HG02970 (cell line): ENCODE data around the gene ODC1.

Source experiments
- ATAC-seq: cut with Tn5 transposase; IDR thresholded peaks from one replicate; pipeline ENCODE4 v1.9.1; 2021; ENCODE audit warnings: mild to moderate bottlenecking, moderate library complexity, moderate number of reproducible peaks; ENCODE audit not compliant: unreplicated experiment, low FRiP score

The ODC1 gene

DNA sequence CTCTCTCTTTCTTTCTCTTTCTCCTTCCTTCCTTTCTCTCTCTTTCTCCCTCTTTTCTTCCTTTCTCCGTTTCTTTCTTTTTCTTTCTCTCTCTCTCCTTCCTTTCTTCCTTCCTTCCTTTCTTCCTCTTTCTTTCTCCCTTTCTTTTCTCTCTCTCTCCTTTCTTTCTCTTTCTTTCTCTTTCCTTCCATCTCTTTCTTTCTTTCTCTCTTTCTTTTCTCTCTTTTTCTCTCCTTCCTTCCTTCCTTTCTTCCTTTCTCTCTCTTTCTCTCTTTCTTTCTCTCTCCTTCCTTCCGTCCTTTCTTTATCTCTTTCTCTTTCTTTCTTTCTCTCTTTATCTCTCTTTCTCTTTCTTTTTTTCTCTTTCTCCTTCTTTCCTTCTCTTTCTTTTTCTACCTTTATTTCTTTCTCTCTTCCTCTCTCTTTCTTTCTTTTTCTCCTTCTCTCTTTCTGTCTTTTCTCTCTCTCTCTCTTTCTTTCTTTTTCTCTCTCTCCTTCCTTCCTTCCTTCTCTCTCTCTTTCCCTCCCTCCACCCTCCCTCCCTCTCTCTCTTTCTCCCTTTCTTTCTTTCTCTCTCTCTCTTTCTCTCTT, 32.3 kb upstream of the ODC1 start:
- no peak for ATAC-seq

DNA sequence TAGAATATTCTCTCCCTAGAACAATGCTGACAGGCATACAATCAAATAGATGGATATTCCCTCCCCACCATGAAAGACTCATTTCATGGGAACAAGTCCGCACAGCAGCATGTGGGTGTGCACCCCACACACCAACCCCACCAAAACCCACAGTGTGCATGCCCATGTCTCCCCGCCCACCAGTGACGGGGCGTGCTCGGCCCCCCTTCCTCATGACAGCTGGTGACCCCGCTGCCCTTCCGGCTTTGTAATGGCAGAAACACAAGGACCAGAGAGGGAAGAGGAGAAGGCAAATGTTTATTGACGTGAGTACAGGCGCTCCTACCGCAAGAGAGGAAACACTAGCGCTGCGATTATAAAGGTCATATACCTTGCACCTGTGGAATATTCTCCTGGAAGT, 30.8 kb upstream of the ODC1 start:
- no peak for ATAC-seq

DNA sequence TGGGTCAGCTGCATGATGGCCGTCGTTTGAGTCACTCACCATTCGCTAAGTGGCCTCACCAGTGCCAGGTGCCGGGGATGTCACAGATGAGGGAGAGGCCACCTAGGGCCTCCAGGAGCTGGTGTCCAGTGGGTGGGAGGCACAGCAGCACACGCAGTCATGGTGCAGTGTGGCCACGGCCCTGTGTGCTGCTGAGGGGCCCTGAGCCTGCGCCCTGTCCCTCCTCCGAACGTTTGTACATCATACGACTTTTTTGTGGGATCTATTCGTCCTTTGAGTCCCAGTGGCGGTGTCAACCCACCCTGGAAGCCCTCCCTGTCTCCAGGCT, 30.1 kb upstream of the ODC1 start:
- ATAC-seq: no peak

DNA sequence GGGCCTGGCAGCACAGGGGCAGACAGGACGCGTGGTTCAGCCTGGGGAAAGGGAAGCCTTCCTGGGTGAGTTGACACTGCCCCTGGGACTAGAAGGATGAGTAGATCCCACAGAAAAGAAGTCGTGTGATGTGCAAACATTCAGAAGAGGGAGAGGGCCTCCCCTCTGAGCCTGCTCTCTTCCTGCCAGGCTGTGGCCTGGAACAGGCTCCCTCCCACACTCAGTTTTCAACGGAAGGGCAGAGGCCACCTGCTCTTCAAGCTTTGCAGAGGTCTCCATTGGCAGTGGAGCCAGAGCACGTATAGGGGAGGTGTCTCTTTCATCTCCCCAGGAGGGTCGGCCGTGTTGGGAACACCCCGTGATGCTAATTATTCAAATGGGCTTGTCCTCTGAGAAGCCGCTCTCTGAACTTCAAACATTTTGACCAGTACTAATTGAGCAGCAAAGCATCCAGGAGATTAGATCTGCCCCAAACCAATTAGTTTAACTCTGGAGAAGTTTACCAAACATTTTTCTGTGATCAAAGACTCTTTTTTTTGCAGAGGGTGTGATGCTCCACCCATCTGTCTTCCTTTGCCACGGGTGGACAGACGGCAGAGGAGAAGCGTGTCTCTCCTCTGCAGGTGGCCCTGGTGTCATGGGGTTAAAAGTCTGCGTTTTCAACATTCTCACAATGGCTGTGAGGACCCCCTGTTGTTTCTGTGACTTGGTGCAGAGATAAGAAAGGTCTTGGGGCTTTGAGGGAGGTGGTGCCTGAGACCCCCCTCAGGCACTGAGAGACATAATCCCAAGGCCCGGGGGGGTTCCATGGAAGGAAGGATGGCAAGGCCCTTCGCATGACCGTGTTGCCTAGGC, 29.5 kb upstream of the ODC1 start:
- no peak for ATAC-seq

DNA sequence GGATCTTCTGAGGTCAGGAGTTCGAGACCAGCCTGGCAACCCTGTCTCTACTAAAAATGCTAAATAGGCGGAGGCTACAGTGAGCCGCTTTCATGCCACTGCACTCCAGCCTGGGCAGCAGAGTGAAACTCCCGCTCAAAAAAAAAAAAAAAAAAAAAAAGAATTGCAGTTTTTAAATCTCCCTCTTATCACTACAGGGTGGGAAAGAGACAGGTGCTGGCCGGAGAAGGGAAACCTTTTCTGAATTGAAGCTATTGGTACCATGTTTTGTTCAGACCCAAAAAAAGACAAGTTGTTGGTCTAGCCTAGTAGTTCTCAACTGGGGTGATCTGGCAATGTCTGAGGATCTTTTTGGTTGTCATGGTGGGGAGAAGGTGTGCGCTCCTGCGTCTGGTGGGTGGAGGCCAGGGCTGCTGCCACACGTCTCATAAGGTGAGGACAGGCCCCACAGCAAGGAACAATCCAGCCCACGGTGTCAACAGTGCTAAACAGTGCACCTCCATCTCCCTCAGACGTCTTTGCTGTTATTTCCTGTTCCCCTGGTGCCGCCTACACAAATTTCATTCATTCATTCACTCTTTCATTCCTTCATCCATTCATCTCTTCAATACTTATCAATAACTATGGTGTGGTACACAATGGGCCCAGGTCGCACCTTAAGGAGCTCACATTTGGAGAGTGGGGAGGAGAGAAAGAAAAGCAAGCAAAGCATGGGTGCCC, 28.8 kb upstream of the ODC1 start:
- no peak for ATAC-seq

DNA sequence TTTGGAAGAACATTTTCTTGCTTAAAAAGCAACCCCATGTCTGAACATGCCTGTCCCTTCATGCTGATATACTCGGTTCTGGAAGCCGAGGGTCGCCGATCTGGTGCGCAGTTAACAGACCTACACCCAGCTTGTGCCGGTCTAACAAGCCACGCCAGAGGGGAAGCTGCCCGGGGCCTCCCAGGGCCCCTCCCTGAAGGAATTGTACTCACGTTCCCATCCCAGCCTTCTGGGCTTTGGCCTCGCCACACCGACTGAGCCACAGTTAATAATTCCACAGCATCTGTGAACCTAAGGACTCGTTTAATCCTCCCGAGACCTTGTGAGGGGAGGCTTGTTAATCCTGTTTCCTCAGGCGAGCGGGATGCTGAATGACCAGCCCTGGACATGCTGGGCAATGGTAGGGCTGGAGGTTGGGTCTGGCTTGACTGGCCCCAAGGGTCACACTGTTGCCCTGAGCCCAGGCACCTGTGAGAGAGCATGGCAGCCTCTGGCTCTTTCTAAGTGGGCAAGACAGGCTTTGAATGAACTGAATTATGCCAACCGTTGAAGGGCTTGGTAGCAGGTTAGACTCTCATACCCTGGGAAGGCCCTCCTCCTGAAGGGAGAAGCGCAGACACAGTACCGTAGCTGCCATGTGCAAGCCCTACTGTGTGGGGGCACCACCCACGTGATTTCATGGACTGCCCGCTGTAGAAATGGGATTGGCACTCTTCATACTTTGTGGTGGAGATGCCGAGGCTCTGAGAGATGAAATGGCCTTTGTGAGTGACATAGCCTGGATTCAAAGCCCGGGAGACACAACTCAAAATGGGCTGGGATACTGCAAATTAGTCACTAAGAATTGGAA, 27.9 kb upstream of the ODC1 start:
- no peak for ATAC-seq

DNA sequence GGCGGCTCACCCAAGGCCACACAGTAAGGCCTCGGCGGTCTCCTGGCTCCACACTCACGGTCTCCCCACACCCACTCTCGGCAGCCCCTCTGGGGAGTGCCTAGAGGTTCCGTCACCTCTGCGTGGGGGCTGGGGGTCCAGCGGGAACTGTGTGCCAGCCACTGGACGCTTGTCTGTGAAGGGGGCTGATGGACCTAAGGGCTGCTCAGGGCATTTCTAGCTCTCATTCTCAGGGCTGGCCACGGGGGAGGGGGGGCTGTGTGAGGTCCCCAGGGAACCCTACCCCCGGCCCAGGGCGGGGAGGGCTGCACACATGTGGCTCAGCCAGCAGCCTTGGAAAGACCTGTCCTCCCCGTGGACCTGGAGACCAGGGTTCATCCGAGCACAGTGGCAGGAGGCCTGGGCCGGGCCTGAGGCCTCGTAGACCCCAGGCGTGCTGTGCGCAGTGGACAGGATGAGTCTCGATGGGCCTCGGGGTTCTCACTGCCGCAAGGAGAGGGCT, 27.1 kb upstream of the ODC1 start:
- no peak for ATAC-seq

DNA sequence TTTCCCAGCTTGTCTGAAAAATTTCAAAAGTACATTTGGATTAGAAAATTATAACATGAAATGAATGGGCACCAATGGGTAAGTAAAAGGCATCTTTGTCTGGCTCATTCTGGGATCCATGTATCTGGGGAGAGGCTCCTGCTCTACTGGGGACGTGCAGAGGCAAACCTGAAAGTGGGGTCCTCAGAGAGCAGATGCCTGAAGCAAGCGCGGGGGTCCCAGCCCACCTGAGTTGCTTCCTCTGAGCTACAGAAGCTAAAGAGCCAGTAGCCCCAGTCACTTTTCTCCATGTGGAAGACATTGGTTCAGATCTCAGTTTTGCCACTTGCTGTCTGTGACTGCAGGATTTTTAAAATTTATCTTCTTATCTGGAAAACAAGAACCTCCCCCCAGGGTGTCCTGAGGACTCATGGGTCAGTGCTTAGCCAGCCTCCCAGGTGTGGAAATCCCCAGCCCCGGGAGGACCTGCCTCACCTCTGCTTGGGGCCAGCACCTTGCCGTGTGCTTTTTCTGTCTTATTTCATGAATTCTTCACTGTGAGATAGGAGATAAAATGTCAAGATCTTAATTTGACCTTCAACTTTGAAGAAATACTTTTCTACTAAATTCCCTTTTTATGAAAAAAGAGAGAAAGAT, 25.1 kb upstream of the ODC1 start:
- no peak for ATAC-seq

DNA sequence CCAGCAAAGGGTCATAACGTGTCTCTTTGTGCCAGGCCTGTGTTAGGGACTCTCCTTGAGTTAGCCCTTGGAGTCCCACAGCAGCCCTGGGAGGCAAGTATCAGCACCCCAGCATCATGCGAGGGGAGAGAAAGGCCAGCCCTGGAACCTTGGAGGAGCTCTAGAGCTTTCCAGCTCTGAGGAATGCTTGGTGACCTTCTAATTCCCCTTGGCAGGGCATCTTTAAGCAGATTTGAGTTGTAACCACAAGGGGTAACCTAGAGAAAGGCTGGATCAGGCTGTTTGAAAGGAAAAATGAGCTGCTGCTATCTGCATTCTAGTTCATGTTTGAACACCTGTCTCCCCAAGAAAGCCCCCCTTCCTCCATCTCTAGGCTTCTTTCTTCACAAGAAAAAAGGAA, 23.8 kb upstream of the ODC1 start:
- no peak for ATAC-seq

DNA sequence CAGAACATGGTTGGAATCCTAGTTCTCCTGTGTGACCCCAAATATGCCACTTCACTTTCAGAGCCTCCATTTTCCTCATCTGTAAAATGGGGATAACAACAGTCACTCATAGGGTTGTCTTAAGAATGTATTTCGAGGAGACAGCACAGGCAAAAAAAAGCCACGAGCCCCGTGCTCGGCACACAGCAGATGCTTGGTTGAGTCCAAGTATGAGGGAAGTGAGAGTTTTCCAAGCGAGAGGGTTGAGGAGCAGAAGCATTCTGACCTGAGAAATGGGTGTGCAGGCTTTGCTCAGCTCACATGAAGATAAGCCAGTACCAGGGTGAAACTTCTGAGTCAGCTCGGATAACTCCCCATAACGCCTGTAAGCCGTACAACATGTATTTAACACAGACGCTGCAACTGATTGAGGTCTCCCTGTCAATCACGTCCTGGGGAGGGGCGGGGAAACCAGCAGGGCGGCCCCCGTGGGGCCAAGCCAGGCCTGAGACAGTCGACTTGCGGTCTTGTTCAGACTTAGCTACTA, 23.0 kb upstream of the ODC1 start:
- no peak for ATAC-seq

DNA sequence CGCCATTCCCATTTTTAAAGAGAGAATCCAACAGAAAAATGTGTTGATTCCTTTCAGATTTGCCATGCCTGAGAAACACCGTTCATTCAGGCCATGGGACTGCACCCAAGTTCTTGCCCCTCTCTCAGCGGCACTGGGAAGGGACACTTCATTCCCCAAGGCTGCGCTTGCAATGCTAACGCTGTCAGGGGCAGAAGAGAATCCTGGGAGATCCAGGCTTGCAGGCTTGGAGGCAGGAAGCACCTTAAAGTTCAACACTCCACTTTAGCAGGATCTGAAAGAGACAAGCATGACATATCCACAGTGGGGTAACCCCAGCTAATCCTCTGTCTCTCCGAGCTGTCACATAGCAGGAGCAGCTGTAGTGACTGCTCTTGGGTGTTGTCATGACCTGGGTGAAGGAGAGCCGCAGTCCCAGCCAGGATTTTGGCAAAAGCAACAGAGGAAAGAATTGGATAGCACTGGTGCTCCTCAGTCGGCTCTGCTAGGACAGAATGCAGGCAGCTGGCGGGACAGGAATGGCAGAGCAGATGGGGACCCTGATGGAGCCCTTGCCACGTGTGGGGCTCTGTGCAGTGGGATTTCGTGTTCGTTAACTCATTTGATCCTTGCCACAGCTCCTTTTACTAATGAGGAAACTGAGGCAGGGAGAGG, 22.0 kb upstream of the ODC1 start:
- ATAC-seq: no peak

DNA sequence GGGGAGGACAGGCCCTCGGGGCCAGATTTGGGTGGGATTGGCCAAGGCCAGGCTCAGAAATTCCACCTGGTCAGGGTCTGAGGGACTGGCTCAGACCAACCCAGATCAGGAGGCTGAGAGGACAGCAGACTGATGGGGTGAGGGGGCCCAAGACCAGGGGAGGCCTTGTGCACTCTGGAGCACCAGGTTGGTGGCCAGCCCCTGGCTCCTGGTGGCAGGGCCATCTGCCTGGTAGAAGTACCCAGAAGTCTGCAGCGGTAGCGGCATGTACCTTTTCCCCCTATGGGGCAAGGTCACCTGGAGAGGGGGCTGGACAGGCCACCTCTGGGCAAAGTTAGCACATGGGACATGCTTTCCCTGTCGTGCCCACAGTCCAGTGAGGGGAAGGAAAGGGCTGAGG, 21.2 kb upstream of the ODC1 start:
- ATAC-seq: no peak

DNA sequence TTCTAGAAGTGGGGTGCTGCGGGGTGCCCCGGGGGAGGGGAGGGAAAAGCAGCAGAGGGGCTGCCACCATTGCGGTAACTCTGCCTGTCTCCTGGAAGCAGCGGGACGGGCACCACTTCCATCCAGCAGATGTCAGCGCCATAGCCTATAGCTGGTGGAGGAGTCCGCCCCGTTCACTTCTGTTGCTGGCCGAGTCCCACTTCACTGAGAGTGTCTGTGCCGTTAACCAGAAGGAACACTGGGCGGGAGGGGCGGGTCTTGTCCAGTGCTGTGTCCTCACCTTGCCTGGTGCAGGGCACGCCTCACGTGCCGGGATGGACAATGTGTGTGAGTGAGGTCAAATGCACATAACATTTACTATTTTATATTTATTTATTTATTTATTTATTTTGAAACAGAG, 19.3 kb upstream of the ODC1 start:
- ATAC-seq: no peak

DNA sequence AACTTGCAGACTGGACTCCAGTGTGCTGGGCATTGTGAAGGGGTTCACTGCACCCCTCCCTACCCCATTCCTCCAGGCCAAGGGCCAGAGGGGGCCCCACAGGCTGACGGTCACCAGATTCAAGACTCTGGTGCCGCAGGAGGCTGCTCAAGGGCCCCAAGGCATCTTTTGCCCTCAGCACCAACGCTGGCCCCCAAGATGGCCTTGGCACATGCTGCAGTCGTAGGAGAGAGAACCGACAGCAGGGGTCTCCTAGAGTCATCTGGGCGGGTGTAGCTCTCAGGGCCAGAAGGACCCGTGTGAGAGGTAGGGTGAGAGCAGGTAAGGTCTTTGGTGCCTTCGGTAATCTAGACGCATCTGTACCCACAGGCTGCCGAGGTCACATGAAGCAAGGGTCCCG, 18.7 kb upstream of the ODC1 start:
- no peak for ATAC-seq

DNA sequence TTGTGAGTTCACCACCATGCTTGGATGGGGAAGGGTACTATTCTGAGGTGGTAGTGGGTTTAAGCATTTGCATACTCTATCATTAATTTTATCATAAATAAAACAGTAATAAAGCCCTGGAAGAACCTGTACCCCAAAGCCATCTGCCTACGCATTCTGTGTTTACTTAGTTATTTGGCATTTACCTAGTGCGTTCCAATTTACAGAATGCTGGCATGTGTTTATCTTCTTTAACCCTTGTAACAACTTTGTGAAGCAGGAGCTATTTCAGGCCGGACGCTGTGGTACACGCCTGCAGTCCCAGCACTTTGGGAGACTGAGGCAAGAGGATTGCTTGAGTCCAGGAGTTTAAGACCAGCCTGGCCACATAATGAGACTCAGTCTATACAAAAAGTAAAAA, 17.8 kb upstream of the ODC1 start:
- no peak for ATAC-seq

DNA sequence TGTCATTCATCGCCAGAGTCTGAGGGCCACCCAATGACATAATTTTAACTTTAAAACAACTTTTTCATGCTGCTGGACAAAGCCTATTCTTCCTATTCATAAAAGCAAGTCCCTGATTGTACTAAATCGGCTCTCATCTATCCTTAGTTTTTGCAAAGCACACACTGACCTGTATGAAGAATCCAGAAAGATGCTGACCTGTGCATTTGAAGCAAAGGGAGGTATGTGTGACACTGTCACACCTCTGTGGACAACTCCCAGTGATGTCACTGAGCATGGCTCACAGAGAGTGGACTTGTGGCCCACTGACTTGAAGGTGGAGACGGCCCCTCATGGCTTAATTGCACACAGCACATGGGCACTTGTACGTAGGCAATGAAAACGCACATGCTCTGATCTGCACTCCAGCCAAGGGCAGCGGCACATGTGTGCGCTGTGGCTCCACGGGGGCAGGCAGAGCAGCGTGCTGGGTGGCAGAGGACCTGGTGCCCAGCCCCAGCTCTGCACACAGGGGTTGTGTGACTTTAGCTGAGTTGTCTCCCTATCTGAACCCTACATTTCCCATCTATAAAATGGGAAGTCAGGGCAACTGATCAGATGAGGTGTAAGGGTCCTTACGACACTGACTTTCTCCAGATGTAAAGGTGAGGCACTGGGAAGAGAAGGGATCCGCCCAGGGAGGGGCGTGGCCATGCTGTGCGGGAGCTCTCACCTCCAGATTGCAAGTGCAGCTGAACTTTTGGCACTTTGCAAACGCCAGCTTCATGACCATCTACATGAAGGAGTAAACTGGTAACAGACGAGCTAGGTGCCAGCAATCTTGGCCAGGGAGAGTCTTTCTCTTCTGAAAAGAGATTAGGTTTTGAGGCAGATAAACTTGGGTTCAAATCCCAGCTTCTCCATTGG, 14.3 kb upstream of the ODC1 start:
- no peak for ATAC-seq

DNA sequence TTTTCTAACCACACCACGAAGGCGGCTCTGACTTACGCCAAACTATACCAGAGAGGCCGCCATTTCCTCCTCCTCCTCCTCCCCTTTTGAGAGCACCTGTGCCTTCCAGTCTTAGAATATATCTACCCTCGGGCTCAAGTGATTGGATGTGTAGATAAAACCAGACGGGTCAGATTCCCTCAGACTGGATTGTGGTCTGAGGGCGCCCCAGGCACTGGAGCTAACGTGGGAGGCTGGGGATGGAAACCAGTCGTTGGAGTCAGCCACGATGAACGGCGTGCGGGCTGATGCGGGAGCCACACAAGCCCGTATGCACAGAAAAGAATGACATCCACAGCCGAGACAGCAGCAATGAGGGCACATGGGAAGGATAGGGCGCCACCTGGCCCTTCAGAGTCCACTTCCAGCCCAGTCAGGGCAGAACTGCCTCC, 12.3 kb upstream of the ODC1 start:
- no peak for ATAC-seq

DNA sequence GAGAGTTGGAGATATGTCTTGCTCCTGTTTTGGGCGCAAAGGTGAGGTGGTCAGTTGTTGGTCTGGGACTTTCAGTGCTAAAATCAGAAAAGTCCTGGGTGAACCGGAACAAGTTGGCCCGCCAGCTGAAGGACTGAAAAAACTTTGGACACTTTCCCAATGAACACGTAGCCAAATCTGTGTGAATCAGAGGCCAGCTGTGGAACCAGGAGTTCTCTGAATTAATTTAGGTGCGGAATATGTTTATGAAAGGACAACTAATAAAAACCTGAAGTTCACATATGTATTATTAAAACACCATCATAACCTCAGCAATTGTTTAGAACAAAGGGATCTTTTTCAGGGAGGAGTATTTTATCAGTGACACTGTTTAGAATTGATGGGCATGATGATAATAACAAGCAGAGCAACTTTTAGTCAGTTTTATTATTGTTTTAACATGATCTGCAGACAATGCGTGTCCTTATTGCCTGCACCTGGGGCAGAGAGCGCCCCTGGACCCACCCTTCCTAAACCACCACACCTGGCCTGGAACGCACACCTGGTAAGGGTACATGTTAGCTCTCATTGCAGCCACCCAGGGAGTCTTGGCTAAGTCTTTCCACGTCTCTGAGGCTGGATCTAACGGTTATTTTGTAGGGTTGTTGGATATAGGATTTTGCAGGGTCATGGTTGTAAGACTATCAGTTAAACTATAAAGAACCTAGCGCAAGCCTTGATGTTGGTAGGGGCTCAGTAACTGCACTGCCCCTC, 9.9 kb upstream of the ODC1 start:
- ATAC-seq: no peak
